GM23338 (cell line): ENCODE measurements around the gene MRPL18. TPM values are rescaled to one million over a fixed set of nuclear protein-coding genes. Genes with fewer than 3 reads are reported as not detected.

Experiments used
- ATAC-seq: fragments of 200-7000 bp; cut with Tn5 transposase; 3 replicates; pipeline ENCODE4 v1.9.1; 2020
- DNase-seq: peaks from one replicate; pipeline ENCODE4 v3.0.0-alpha.2; 2015; ENCODE audit warnings: low spot score
- H2AFZ ChIP-seq: fragments of 200-600 bp; sonication (generic); 2 replicates; pipeline ENCODE4 v1.8.0; 2016; ENCODE audit warnings: antibody characterized with exemption, mild to moderate bottlenecking, moderate library complexity
- H3F3A ChIP-seq: fragments of 200-600 bp; sonication (generic); replicated peaks from 2 replicates; pipeline ENCODE4 v1.8.0; 2017; ENCODE audit warnings: antibody characterized with exemption, mixed run types, low read depth
- H3K27ac ChIP-seq: fragments of 200-600 bp; sonication (generic); 2 replicates; pipeline ENCODE4 v1.6.1; 2016; ENCODE audit warnings: low read depth
- H3K27me3 ChIP-seq: fragments of 200-600 bp; sonication (generic); 2 replicates; pipeline ENCODE4 v1.8.0; 2016; ENCODE audit warnings: mild to moderate bottlenecking, mixed run types, moderate library complexity; ENCODE audit not compliant: insufficient read depth
- H3K36me3 ChIP-seq: fragments of 200-600 bp; sonication (generic); 2 replicates; pipeline ENCODE4 v1.8.0; 2016; ENCODE audit warnings: mild to moderate bottlenecking; ENCODE audit not compliant: insufficient read depth
- H3K4me1 ChIP-seq: fragments of 200-600 bp; sonication (generic); 2 replicates; pipeline ENCODE4 v1.8.0; 2016; ENCODE audit warnings: mild to moderate bottlenecking, moderate library complexity; ENCODE audit not compliant: insufficient read depth
- H3K4me2 ChIP-seq: fragments of 200-600 bp; sonication (generic); 2 replicates; pipeline ENCODE4 v1.7.1; 2017; ENCODE audit warnings: mixed run types
- H3K4me3 ChIP-seq: fragments of 200-600 bp; sonication (generic); 2 replicates; pipeline ENCODE4 v1.6.1; 2016; ENCODE audit warnings: mixed run types
- H3K79me2 ChIP-seq: fragments of 200-600 bp; sonication (generic); replicated peaks from 2 replicates; pipeline ENCODE4 v1.8.0; 2017; ENCODE audit warnings: mild to moderate bottlenecking; ENCODE audit not compliant: insufficient read depth
- H3K9me2 ChIP-seq: fragments of 200-600 bp; sonication (generic); 2 replicates; pipeline ENCODE4 v1.8.0; 2017; ENCODE audit not compliant: insufficient read depth
- H4K20me1 ChIP-seq: fragments of 200-600 bp; sonication (generic); replicated peaks from 2 replicates; pipeline ENCODE4 v1.8.0; 2017; ENCODE audit warnings: mild to moderate bottlenecking; ENCODE audit not compliant: insufficient read depth
- H3K27ac Mint-ChIP-seq: 2 replicates; pipeline ENCODE4 v1.8.0; 2020; ENCODE audit warnings: inconsistent platforms, mild to moderate bottlenecking, moderate library complexity, mixed read lengths
- H3K27me3 Mint-ChIP-seq: 3 replicates; pipeline ENCODE4 v1.8.0; 2022; ENCODE audit warnings: low read depth, mild to moderate bottlenecking, moderate library complexity, mixed read lengths, inconsistent platforms; ENCODE audit not compliant: insufficient read depth, poor library complexity
- H3K36me3 Mint-ChIP-seq: 3 replicates; pipeline ENCODE4 v1.8.0; 2021; ENCODE audit warnings: low read depth, mild to moderate bottlenecking, inconsistent platforms, moderate library complexity, mixed read lengths
- H3K4me1 Mint-ChIP-seq: 3 replicates; pipeline ENCODE4 v1.8.0; 2020; ENCODE audit warnings: mild to moderate bottlenecking, inconsistent platforms, mixed read lengths
- H3K4me3 Mint-ChIP-seq: 3 replicates; pipeline ENCODE4 v1.8.0; 2021; ENCODE audit warnings: moderate library complexity, mild to moderate bottlenecking, inconsistent platforms, mixed read lengths
- H3K9me3 Mint-ChIP-seq: 3 replicates; pipeline ENCODE4 v1.8.0; 2020; ENCODE audit warnings: moderate library complexity, mild to moderate bottlenecking, inconsistent platforms, mixed read lengths
- EZH2 ChIP-seq: fragments of 200-600 bp; sonication (generic); IDR thresholded peaks from one replicate; pipeline ENCODE4 v1.8.0; 2017; ENCODE audit warnings: antibody characterized with exemption, mild to moderate bottlenecking, low read depth; ENCODE audit not compliant: unreplicated experiment
- polyA plus RNA-seq: library from polyadenylated mRNA; unstranded; fragments of >200 nt; fragmentation: Nextera tagmentation; extraction: Ambion mirVana; gene quantifications from 2 replicates; pipeline ENCODE4 v1.2.1, GENCODE V29; 2016
- total RNA-seq: library from RNA; depleted of rRNA; stranded (reverse); fragments of >200 nt; shearing (Covaris generic); gene quantifications from 2 replicates; pipeline ENCODE4 v1.2.3, GENCODE V29; 2014
- TF ChIP-seq, protein P1 (sequence below): fragments of 250-450 bp; sonication (Bioruptor Pico); IDR thresholded peaks from 2 replicates; pipeline ENCODE4 v1.5.0; 2020; ENCODE audit warnings: mild to moderate bottlenecking, moderate library complexity
- TF ChIP-seq, protein P2 (sequence below): IDR thresholded peaks from one replicate; pipeline ENCODE4 v1.6.1; 2018; ENCODE audit warnings: antibody characterized with exemption; ENCODE audit not compliant: unreplicated experiment

MRPL18 gene
- total and polyA plus RNA-seq, 2 experiments from 2014 or later = 91.4 to 228 TPM

DNA sequence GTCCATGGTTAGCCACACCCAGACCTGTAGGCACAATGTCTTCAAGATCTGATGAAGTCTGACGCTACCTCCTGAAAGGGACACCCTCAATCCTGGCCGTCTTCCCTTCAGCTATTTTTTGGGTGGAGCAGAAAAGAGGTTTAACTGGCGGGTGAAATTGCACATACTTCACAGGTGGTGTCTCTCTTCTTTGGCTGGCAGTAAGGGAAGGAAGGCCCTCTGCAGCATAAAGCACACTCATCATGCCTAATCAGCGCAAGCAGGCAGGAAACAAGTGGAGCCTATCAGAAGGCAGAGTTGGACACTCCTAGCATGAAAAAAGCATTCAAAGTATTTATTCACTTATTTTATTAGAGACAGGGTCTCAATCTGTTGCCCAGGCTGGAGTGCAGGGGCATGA, 42.7 kb downstream of the MRPL18 start:
- Mint-ChIP-seq H3K4me1 (peaks cover 66% of the 10 kb centered on the region), H3K36me3 (peaks cover 8% of the 10 kb centered on the region; the same call in 2 of the 3 replicates), H3K27ac (no peak overlapping the region), H3K27me3 (peaks cover 14% of the 10 kb centered on the region), H3K9me3 (peaks cover 8% of the 10 kb centered on the region; the same call in 1 of the 3 replicates), H3K4me3 (no peak overlapping the region)
- no peaks in the 10 kb centered on the region for H3K9me2 ChIP-seq
- no peak overlapping the region for H3K27ac ChIP-seq
- ATAC-seq (no peak), DNase-seq (no peak)
- no peak overlapping the region for H3K4me3 ChIP-seq
- no peak overlapping the region for H2AFZ ChIP-seq
- no peaks in the 10 kb centered on the region for H4K20me1 ChIP-seq
- no peak overlapping the region for H3K4me2 ChIP-seq
- TF ChIP-seq, protein P1, sequence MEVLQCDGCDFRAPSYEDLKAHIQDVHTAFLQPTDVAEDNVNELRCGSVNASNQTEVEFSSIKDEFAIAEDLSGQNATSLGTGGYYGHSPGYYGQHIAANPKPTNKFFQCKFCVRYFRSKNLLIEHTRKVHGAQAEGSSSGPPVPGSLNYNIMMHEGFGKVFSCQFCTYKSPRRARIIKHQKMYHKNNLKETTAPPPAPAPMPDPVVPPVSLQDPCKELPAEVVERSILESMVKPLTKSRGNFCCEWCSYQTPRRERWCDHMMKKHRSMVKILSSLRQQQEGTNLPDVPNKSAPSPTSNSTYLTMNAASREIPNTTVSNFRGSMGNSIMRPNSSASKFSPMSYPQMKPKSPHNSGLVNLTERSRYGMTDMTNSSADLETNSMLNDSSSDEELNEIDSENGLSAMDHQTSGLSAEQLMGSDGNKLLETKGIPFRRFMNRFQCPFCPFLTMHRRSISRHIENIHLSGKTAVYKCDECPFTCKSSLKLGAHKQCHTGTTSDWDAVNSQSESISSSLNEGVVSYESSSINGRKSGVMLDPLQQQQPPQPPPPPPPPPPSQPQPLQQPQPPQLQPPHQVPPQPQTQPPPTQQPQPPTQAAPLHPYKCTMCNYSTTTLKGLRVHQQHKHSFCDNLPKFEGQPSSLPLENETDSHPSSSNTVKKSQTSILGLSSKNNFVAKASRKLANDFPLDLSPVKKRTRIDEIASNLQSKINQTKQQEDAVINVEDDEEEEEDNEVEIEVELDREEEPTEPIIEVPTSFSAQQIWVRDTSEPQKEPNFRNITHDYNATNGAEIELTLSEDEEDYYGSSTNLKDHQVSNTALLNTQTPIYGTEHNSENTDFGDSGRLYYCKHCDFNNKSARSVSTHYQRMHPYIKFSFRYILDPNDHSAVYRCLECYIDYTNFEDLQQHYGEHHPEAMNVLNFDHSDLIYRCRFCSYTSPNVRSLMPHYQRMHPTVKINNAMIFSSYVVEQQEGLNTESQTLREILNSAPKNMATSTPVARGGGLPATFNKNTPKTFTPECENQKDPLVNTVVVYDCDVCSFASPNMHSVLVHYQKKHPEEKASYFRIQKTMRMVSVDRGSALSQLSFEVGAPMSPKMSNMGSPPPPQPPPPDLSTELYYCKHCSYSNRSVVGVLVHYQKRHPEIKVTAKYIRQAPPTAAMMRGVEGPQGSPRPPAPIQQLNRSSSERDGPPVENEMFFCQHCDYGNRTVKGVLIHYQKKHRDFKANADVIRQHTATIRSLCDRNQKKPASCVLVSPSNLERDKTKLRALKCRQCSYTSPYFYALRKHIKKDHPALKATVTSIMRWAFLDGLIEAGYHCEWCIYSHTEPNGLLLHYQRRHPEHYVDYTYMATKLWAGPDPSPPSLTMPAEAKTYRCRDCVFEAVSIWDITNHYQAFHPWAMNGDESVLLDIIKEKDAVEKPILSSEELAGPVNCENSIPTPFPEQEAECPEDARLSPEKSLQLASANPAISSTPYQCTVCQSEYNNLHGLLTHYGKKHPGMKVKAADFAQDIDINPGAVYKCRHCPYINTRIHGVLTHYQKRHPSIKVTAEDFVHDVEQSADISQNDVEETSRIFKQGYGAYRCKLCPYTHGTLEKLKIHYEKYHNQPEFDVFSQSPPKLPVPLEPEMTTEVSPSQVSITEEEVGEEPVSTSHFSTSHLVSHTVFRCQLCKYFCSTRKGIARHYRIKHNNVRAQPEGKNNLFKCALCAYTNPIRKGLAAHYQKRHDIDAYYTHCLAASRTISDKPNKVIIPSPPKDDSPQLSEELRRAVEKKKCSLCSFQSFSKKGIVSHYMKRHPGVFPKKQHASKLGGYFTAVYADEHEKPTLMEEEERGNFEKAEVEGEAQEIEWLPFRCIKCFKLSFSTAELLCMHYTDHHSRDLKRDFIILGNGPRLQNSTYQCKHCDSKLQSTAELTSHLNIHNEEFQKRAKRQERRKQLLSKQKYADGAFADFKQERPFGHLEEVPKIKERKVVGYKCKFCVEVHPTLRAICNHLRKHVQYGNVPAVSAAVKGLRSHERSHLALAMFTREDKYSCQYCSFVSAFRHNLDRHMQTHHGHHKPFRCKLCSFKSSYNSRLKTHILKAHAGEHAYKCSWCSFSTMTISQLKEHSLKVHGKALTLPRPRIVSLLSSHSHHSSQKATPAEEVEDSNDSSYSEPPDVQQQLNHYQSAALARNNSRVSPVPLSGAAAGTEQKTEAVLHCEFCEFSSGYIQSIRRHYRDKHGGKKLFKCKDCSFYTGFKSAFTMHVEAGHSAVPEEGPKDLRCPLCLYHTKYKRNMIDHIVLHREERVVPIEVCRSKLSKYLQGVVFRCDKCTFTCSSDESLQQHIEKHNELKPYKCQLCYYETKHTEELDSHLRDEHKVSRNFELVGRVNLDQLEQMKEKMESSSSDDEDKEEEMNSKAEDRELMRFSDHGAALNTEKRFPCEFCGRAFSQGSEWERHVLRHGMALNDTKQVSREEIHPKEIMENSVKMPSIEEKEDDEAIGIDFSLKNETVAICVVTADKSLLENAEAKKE (CRISPR knock-in tag) = no peak
- TF ChIP-seq EZH2 = no peak
- H3K36me3 ChIP-seq = no peaks in the 10 kb centered on the region
- no peaks in the 10 kb centered on the region for H3K27me3 ChIP-seq
- no peaks in the 10 kb centered on the region for H3F3A ChIP-seq
- H3K79me2 ChIP-seq = no peaks in the 10 kb centered on the region
- H3K4me1 ChIP-seq = peaks cover 39% of the 10 kb centered on the region

DNA sequence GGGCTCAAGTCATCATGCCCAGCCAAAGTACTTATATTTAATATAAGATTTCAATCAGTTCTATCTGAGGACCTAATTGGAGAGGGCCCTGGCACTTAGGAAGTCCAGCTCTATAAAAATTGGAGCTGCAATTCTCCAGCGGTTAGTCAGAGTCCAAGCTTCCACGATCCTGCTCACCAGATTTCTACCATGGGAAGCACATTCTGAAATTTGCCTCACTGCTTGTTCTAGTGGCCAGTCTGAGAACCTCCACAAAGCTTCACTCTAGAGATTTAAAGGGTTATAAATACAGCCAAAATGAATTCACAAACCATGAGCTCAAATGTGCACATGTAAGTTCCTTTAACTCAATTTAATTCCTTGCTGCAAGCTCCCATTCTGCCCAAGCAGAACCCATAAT, 43.3 kb downstream of the MRPL18 start:
- Histone ChIP-seq H3K36me3 (no peaks in the 10 kb centered on the region), H3K4me2 (no peak overlapping the region), H3K4me3 (no peak overlapping the region), H3K27me3 (no peaks in the 10 kb centered on the region), H2AFZ (peak overlapping the region; percentile 56; the same call in 1 of the 2 replicates), H3K9me2 (no peaks in the 10 kb centered on the region), H3K27ac (no peak overlapping the region), H4K20me1 (no peaks in the 10 kb centered on the region), H3K4me1 (peaks cover 44% of the 10 kb centered on the region), H3F3A (no peaks in the 10 kb centered on the region), H3K79me2 (no peaks in the 10 kb centered on the region)
- peaks cover 8% of the 10 kb centered on the region; the same call in 2 of the 3 replicates for H3K36me3 Mint-ChIP-seq
- TF ChIP-seq, protein P2, sequence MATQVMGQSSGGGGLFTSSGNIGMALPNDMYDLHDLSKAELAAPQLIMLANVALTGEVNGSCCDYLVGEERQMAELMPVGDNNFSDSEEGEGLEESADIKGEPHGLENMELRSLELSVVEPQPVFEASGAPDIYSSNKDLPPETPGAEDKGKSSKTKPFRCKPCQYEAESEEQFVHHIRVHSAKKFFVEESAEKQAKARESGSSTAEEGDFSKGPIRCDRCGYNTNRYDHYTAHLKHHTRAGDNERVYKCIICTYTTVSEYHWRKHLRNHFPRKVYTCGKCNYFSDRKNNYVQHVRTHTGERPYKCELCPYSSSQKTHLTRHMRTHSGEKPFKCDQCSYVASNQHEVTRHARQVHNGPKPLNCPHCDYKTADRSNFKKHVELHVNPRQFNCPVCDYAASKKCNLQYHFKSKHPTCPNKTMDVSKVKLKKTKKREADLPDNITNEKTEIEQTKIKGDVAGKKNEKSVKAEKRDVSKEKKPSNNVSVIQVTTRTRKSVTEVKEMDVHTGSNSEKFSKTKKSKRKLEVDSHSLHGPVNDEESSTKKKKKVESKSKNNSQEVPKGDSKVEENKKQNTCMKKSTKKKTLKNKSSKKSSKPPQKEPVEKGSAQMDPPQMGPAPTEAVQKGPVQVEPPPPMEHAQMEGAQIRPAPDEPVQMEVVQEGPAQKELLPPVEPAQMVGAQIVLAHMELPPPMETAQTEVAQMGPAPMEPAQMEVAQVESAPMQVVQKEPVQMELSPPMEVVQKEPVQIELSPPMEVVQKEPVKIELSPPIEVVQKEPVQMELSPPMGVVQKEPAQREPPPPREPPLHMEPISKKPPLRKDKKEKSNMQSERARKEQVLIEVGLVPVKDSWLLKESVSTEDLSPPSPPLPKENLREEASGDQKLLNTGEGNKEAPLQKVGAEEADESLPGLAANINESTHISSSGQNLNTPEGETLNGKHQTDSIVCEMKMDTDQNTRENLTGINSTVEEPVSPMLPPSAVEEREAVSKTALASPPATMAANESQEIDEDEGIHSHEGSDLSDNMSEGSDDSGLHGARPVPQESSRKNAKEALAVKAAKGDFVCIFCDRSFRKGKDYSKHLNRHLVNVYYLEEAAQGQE = no peak
- DNase-seq (no peak), ATAC-seq (no peak)
- H3K9me3 Mint-ChIP-seq = peaks cover 8% of the 10 kb centered on the region; the same call in 1 of the 3 replicates
- H3K27me3 Mint-ChIP-seq = peaks cover 13% of the 10 kb centered on the region
- no peak overlapping the region for H3K4me3 Mint-ChIP-seq
- H3K4me1 Mint-ChIP-seq = peaks cover 67% of the 10 kb centered on the region
- no peak overlapping the region for H3K27ac Mint-ChIP-seq
